ENCODE measurements around the gene IFT25.
"Not testable (repeated sequence)": the region's sequence is repeated elsewhere in the genome, so short reads cannot be mapped to it uniquely, and the experiment has no call there.

The IFT25 gene

GRCh38 chr1:53889304-53890298 is 55.9 kb downstream of the IFT25 start, which contains the start of gene YIPF1:
Gene YIPF1 (minus strand): TSS chr1:53889797. CDS start chr1:53888937, 860 bp downstream.
- peak; percentile 70 to 84 for DNase-seq (ENCODE audit: low read depth in 2 of 2)

- DNase-seq (ENCODE audit: low read depth in 2 of 2) = no peak
Measured at GRCh38 chr1:53888681-53889080, 56.8 kb downstream of the IFT25 start.

GRCh38 chr1:53883600-53883999 is 61.9 kb downstream of the IFT25 start:
- not testable (repeated sequence) for DNase-seq (ENCODE audit: low read depth in 2 of 2)

GRCh38 chr1:53881853-53882252 is 63.6 kb downstream of the IFT25 start:
- DNase-seq (ENCODE audit: low read depth in 2 of 2) = not testable (repeated sequence)

GRCh38 chr1:53878492-53879105 is 66.9 kb downstream of the IFT25 start:
- no peak for DNase-seq (ENCODE audit: low read depth in 2 of 2)

GRCh38 chr1:53875150-53875549 is 70.3 kb downstream of the IFT25 start:
- not testable (repeated sequence) for DNase-seq (ENCODE audit: low read depth in 2 of 2)

GRCh38 chr1:53871773-53872484 is 73.6 kb downstream of the IFT25 start:
- no peak for DNase-seq (ENCODE audit: low read depth in 2 of 2)

Data from stimulated activated CD4-positive, alpha-beta T cell treated with anti-CD3 and anti-CD28 coated beads, Interleukin-4, amount 100 ng/mL, for 48 hours (primary cell).